CD4-positive, CD25-positive, alpha-beta regulatory T cell (primary cell): Measurements from ENCODE around the gene ZBTB16. TPM values are rescaled to one million over a fixed set of nuclear protein-coding genes. Genes with fewer than 3 reads are reported as not detected.
A peak's percentile ranks its signal among the peaks of the same experiment; 100 is the strongest.

ENCODE experiments used
- ATAC-seq, 2 donors: fragments of 150-1000 bp; cut with Tn5 transposase; one replicate each; pipeline ENCODE4 v1.10.0; 2021; ENCODE audit warnings: low read depth in 2 of 2, moderate number of reproducible peaks in 2 of 2, moderate library complexity in 1 of 2
- DNase-seq, 3 donors: peaks; one replicate each; pipeline versions ENCODE4 v3.0.0 to v3.0.0-alpha.2; 2012 to 2022; ENCODE audit warnings: mixed read lengths in 1 of 3
- H3K27ac ChIP-seq: one replicate; pipeline ENCODE4 v1.7.0; 2013; ENCODE audit warnings: mild to moderate bottlenecking, low read length; ENCODE audit not compliant: insufficient read depth, poor library complexity, severe bottlenecking
- H3K27me3 ChIP-seq: one replicate; pipeline ENCODE4 v1.7.0; 2013; ENCODE audit warnings: low read length; ENCODE audit not compliant: control insufficient read depth, insufficient read depth
- H3K36me3 ChIP-seq: one replicate; pipeline ENCODE4 v1.7.0; 2013; ENCODE audit warnings: mild to moderate bottlenecking, low read length, moderate library complexity; ENCODE audit not compliant: control insufficient read depth, insufficient read depth
- H3K4me1 ChIP-seq: 2 replicates; pipeline ENCODE4 v1.7.0; 2013; ENCODE audit warnings: mild to moderate bottlenecking, low read length; ENCODE audit not compliant: insufficient read depth, control insufficient read depth, poor library complexity, severe bottlenecking
- H3K4me3 ChIP-seq: one replicate; pipeline ENCODE4 v1.7.0; 2013; ENCODE audit warnings: low read depth, mild to moderate bottlenecking, low read length, moderate library complexity
- H3K9me3 ChIP-seq, 2 experiments: 1 replicate in 1 of 2; 2 replicates in 1 of 2; pipeline ENCODE4 v1.7.0; 2013; ENCODE audit warnings: low read length in 2 of 2, mild to moderate bottlenecking in 1 of 2, moderate library complexity in 1 of 2; ENCODE audit not compliant: control insufficient read depth in 2 of 2
- H3K27ac Mint-ChIP-seq, 3 donors: one replicate each; pipeline ENCODE4 v1.8.0; 2020 to 2022; ENCODE audit warnings: mild to moderate bottlenecking in 3 of 3, mixed read lengths in 3 of 3, moderate library complexity in 2 of 3
- H3K27me3 Mint-ChIP-seq: one replicate; pipeline ENCODE4 v1.8.0; 2022; ENCODE audit warnings: mild to moderate bottlenecking, mixed read lengths
- H3K36me3 Mint-ChIP-seq: one replicate; pipeline ENCODE4 v1.8.0; 2020; ENCODE audit warnings: mixed read lengths
- H3K4me1 Mint-ChIP-seq, 4 donors: one replicate each; pipeline ENCODE4 v1.8.0; 2020 to 2022; ENCODE audit warnings: mixed read lengths in 4 of 4, mild to moderate bottlenecking in 1 of 4
- H3K4me3 Mint-ChIP-seq, 4 donors: one replicate each; pipeline ENCODE4 v1.8.0; 2020 to 2022; ENCODE audit warnings: mild to moderate bottlenecking in 4 of 4, mixed read lengths in 4 of 4, moderate library complexity in 3 of 4
- H3K9me3 Mint-ChIP-seq, 7 donors: one replicate each; pipeline ENCODE4 v1.8.0; 2020 to 2022; ENCODE audit warnings: mixed read lengths in 7 of 7, mild to moderate bottlenecking in 3 of 7, moderate library complexity in 2 of 7
- polyA plus RNA-seq, 4 donors: library from polyadenylated mRNA; unstranded; fragments of 300-500 nt; fragmentation: Illumina TruSeq; gene quantifications; one replicate each; pipeline ENCODE4 v1.2.3, GENCODE V29; 2021
- total RNA-seq: library from RNA; stranded (reverse); gene quantifications from one replicate; pipeline ENCODE4 v1.2.3, GENCODE V29; 2022

ZBTB16 gene
- total and polyA plus RNA-seq, 5 donors from 2014 or later: 2.9 to 28.1 (median 8.5) TPM

DNA sequence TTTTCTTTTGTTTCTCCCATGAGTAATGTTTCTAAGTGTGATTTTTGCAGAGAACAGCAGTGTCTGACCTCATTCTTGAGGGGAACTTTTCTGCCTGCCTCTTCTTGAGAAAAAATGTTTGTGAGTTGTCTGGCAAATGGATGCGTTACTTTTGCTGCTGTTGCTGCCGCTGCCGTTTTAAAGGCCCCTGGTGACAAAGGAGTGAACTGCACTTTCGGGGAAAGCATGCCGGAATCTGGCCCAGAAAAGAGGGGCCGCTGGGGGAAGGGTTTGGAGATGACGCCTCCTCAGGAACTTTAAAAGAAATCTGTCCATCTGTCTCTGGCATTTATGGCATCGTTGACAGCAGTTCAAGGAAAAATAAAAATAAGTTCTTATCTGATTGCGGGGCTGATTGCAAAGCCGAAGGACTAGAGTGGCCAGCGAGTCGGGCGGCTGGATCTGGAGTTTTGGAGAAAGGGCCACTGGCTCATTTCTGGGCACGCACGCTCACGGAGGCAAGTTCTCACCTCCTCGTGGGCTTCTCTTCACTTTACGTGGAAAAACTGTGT lies 16.5 kb downstream of the ZBTB16 start:
- no peak overlapping the region for H3K27ac ChIP-seq
- H3K4me3 Mint-ChIP-seq: peak overlapping the region in 2 of 4 donors; percentile 24 to 29

DNA sequence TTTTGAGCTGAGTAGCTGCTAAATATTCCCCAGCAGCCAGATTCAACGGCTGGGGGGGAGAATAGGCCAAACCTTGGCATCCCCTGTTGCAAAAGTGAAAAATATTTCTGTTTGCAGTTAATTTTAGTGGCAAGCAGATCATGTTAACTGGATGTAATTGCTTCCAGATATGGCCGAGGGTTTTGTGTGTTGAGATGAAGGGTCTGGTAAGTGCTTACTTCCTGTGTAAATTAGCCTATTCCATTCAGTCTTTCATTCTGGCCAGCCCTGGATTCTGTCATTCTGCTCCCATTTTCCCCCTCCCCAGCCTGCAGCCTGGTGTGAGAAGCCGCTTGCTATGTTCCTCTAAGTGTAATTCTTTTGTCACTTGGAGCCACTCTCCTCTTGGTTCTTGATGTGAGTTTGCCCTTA lies 17.4 kb downstream of the ZBTB16 start:
- H3K4me3 Mint-ChIP-seq: peak overlapping the region in 3 of 4 donors; percentile 71 to 75 (median 72)
- Histone ChIP-seq H3K9me3 (no peaks in the 10 kb centered on the region), H3K36me3 (no peaks in the 10 kb centered on the region), H3K4me1 (peaks cover 29% of the 10 kb centered on the region), H3K27me3 (no peaks in the 10 kb centered on the region), H3K4me3 (no peak overlapping the region), H3K27ac (no peak overlapping the region)
- H3K9me3 Mint-ChIP-seq: peaks cover 0 to 1% (median 0%) of the 10 kb centered on the region in 7 donors
- DNase-seq: no peak
- no peaks in the 10 kb centered on the region for H3K36me3 Mint-ChIP-seq
- no peaks in the 10 kb centered on the region for H3K27me3 Mint-ChIP-seq
- peak overlapping the region; percentile 6 to 75 (median 73) for H3K27ac Mint-ChIP-seq
- ATAC-seq: no peak
- H3K4me1 Mint-ChIP-seq: peaks cover 11 to 75% (median 49%) of the 10 kb centered on the region in 4 donors

More for the DNA sequence above, 16.5 kb downstream of the ZBTB16 start:
- H3K4me1 ChIP-seq: peaks cover 29% of the 10 kb centered on the region
- H3K27me3 ChIP-seq: no peaks in the 10 kb centered on the region
- peak overlapping the region in 2 of 3 donors; percentile 33 to 48 for H3K27ac Mint-ChIP-seq
- ATAC-seq (no peak), DNase-seq (peak in 2 of 3 donors; percentile 27 to 45)
- H3K27me3 Mint-ChIP-seq: no peaks in the 10 kb centered on the region
- H3K4me3 ChIP-seq: no peak overlapping the region
- H3K36me3 ChIP-seq: no peaks in the 10 kb centered on the region
- H3K4me1 Mint-ChIP-seq: peaks cover 11 to 80% (median 49%) of the 10 kb centered on the region in 4 donors
- peaks cover 0 to 1% (median 0%) of the 10 kb centered on the region in 7 donors for H3K9me3 Mint-ChIP-seq
- H3K36me3 Mint-ChIP-seq: no peaks in the 10 kb centered on the region
- no peaks in the 10 kb centered on the region for H3K9me3 ChIP-seq

DNA sequence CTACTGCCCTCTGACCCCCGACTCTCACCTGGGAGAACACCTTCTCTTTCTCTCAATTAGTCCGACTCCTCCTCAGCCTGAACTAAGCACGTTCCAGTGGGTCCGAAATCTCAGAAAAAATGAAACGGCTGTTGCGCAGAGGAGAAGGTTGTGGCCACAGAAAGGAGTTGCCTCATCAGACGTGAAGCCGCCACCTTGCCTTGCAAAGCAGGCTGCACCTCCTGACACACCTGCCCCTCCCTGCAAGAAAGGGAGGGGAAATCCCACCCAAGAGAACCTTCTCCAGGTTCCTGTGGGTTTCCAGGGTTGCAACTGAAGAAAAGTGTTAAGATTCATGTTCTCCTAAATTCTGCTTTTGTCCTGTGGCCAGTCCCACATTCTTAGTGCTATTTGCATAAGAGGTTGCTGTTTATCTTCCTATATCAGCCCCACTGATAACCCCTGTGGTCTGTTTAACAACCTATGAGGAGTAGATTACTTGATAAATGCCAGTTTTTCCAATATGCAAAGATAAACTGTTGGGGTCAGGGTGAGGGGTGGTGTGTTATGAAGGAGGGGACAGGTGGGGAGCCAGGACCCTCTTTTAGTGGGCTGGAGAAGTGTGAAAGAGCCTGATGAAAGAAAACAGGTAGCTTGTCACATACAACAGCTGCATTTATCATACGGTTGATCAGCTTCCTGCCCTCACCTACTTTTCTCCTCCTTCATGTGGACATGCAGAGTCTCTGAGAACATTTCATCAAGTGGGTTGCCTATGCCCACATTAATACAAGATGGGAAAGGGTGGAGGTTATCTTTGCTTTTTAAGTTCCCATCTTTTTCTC lies 18.2 kb downstream of the ZBTB16 start:
- H3K27me3 Mint-ChIP-seq: no peaks in the 10 kb centered on the region
- peaks cover 11 to 70% (median 49%) of the 10 kb centered on the region in 4 donors for H3K4me1 Mint-ChIP-seq
- peaks cover 0 to 1% (median 0%) of the 10 kb centered on the region in 7 donors for H3K9me3 Mint-ChIP-seq
- peak in 1 of 2 donors; percentile 25 for ATAC-seq
- H3K4me3 Mint-ChIP-seq: peak overlapping the region; percentile 14 to 75 (median 62)
- peak overlapping the region; percentile 6 to 75 (median 73) for H3K27ac Mint-ChIP-seq
- Histone ChIP-seq H3K36me3 (no peaks in the 10 kb centered on the region), H3K4me3 (peak overlapping the region; percentile 50), H3K27ac (peak overlapping the region; percentile 28), H3K4me1 (peaks cover 29% of the 10 kb centered on the region), H3K9me3 (no peaks in the 10 kb centered on the region), H3K27me3 (peaks cover 4% of the 10 kb centered on the region)
- DNase-seq: peak in 1 of 3 donors; percentile 39
- no peaks in the 10 kb centered on the region for H3K36me3 Mint-ChIP-seq

DNA sequence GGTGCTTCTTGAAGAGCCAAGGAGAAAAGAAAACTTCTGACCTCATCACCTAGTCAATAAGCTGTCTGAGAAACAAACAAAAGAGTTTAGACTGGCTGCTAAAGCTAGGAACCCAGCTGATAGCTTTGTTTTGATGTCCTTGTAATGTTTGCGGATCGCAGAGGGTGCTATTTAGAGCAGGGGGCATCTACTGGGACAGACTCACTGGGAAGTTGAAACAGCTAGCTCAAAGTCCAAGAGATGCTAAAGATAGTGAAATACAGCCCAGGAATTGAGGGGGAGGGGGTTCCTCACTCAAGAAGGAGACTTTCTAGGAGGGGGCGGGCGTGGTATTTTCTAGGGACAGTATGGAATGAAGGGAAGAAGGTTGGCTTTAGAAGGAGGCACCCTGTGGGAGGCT lies 18.9 kb downstream of the ZBTB16 start:
- Mint-ChIP-seq H3K9me3 (peaks cover 0 to 1% (median 0%) of the 10 kb centered on the region in 7 donors), H3K36me3 (no peaks in the 10 kb centered on the region), H3K4me1 (peaks cover 10 to 70% (median 45%) of the 10 kb centered on the region in 4 donors), H3K27ac (peak overlapping the region in 1 of 3 donors; percentile 73), H3K27me3 (no peaks in the 10 kb centered on the region), H3K4me3 (peak overlapping the region in 1 of 4 donors; percentile 75)
- Histone ChIP-seq H3K27me3 (peaks cover 4% of the 10 kb centered on the region), H3K4me1 (peaks cover 29% of the 10 kb centered on the region), H3K27ac (no peak overlapping the region), H3K36me3 (no peaks in the 10 kb centered on the region), H3K4me3 (no peak overlapping the region), H3K9me3 (no peaks in the 10 kb centered on the region)
- ATAC-seq (no peak), DNase-seq (no peak)

DNA sequence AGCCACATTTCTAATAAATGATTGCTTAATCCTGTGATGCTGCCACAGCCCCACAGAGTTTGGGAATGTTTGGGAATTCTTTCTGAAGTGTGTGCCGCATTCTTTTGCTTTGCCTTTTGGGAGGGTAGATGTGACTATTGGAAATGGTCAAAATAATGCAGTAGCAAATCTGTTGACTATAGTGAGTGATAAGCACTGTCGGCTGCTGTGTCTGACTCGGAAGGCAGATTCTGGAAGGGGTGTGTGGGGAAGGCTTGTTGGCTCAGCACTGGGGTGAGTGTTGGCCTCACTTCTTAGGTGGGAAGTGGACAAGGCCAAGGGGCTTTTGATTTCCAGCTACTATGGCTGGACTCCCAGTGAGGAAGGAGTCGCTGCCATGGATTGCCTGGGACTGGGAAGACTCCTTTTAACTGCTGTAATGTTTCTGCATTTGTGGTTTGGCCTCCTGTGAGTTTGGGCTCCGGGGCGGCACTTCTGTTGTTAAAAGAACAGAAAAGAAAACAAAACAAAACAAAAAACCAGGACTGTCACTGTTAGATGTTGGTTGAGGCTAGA lies 20.1 kb downstream of the ZBTB16 start:
- Mint-ChIP-seq H3K4me1 (peaks cover 6 to 63% (median 37%) of the 10 kb centered on the region in 4 donors), H3K27me3 (no peaks in the 10 kb centered on the region), H3K36me3 (no peaks in the 10 kb centered on the region), H3K27ac (peak overlapping the region; percentile 7 to 57 (median 32)), H3K4me3 (no peak overlapping the region), H3K9me3 (peaks cover 0 to 1% (median 0%) of the 10 kb centered on the region in 7 donors)
- DNase-seq (no peak), ATAC-seq (no peak)
- Histone ChIP-seq H3K27ac (no peak overlapping the region), H3K27me3 (peaks cover 4% of the 10 kb centered on the region), H3K36me3 (no peaks in the 10 kb centered on the region), H3K9me3 (no peaks in the 10 kb centered on the region), H3K4me1 (peaks cover 18% of the 10 kb centered on the region), H3K4me3 (no peak overlapping the region)

DNA sequence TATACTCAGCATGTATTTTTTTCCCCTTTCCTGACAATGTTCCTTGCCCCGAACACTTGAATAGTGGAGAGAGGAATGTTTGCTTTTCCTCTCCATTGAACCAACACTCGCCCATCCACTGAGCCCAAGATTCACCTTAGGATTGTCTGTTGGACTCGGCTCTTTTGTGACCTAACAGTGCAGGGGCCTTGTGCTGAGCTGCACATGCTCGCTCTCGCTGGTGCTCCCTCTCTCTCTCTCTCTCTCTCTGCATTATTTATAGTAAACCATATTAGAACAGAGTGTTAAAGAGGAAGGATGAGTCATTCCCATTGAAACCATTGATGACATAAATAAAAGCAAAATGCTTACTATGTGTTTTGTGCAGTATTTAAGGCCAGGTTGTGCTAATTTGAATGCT lies 20.7 kb downstream of the ZBTB16 start:
- H3K4me3 ChIP-seq: no peak overlapping the region
- no peaks in the 10 kb centered on the region for H3K9me3 ChIP-seq
- H3K4me1 Mint-ChIP-seq: peaks cover 6 to 57% (median 37%) of the 10 kb centered on the region in 4 donors
- ATAC-seq: peak; percentile 62 to 66
- H3K4me1 ChIP-seq: peaks cover 18% of the 10 kb centered on the region
- no peaks in the 10 kb centered on the region for H3K27me3 Mint-ChIP-seq
- H3K36me3 ChIP-seq: no peaks in the 10 kb centered on the region
- H3K4me3 Mint-ChIP-seq: no peak overlapping the region
- peak overlapping the region; percentile 20 to 52 (median 31) for H3K27ac Mint-ChIP-seq
- no peaks in the 10 kb centered on the region for H3K36me3 Mint-ChIP-seq
- no peak overlapping the region for H3K27ac ChIP-seq
- H3K9me3 Mint-ChIP-seq: peaks cover 0 to 1% (median 0%) of the 10 kb centered on the region in 7 donors
- no peak for DNase-seq
- H3K27me3 ChIP-seq: peaks cover 4% of the 10 kb centered on the region

DNA sequence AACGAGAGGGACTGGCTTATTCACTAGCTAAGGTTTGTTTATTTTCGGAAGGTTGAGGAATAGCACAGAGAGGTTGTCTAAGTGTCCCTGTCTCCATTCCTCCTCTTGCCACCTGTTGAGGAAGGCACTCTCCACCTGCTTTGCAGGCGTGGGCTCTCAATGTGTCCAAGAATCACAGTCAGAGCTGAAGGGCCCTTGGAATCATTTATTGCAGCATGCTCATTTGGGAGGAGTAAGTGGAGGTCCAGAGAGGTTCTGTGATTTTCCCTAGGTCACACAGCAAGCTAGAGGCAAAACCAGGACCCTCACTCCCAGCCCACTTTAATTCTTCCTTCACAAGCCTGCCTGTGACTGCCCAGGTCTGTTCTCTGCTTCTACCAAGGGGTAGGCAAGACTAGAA lies 21.3 kb downstream of the ZBTB16 start:
- H3K27ac Mint-ChIP-seq: peak overlapping the region in 2 of 3 donors; percentile 31 to 52
- peaks cover 5 to 54% (median 35%) of the 10 kb centered on the region in 4 donors for H3K4me1 Mint-ChIP-seq
- no peak overlapping the region for H3K4me3 ChIP-seq
- no peaks in the 10 kb centered on the region for H3K27me3 Mint-ChIP-seq
- no peaks in the 10 kb centered on the region for H3K36me3 Mint-ChIP-seq
- no peak overlapping the region for H3K4me3 Mint-ChIP-seq
- peaks cover 18% of the 10 kb centered on the region for H3K4me1 ChIP-seq
- H3K27me3 ChIP-seq: peaks cover 4% of the 10 kb centered on the region
- ATAC-seq (no peak), DNase-seq (no peak)
- no peaks in the 10 kb centered on the region for H3K9me3 ChIP-seq
- no peak overlapping the region for H3K27ac ChIP-seq
- H3K9me3 Mint-ChIP-seq: peaks cover 0 to 1% (median 0%) of the 10 kb centered on the region in 7 donors
- H3K36me3 ChIP-seq: no peaks in the 10 kb centered on the region
